GM19397 (cell line): ENCODE results near the gene TMEM184B.

ENCODE experiments used
- ATAC-seq: cut with Tn5 transposase; IDR thresholded peaks from one replicate; pipeline ENCODE4 v1.9.1; 2021; ENCODE audit warnings: mild to moderate bottlenecking, moderate library complexity; ENCODE audit not compliant: unreplicated experiment

The TMEM184B gene

DNA sequence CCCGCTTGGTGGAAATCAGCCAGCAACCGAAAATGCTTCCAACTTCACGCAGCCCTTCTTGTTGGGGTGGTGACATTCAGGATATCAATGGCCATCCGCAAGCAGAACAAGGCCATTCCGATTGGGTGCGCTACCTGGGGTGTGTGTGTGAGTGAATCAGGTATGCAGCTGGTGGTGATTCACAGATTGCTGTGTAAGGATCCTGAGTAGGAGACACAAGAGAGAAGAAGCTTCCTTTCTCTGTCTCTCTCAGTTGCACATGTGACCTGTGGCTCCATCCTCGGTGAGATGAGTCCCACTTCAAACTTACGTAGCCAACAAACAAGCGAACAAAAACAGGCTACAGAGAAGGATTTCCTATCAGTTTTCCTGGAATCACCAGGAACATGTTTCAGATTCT, 9.6 kb upstream of the TMEM184B start:
- ATAC-seq, result no peak

DNA sequence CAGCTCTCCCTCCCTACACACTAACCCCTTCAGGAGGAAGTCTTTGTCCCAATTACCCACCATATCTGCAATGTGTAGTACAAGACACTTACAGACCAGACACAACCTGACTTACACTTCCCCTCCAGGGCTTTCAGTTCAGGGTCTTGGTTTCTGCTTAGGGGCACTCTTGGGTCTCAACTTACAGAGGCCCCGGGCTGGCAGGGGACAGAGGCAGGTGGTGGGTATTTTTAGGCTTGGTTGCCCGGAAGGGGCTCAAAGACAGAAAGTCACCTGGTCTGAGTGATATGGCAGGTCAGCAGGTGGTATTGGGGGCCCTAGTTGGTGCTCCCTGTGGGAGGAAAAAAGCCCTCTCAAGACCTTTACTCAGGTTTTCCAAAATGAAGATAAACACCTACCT, 3.4 kb upstream of the TMEM184B start:
- no peak for ATAC-seq

DNA sequence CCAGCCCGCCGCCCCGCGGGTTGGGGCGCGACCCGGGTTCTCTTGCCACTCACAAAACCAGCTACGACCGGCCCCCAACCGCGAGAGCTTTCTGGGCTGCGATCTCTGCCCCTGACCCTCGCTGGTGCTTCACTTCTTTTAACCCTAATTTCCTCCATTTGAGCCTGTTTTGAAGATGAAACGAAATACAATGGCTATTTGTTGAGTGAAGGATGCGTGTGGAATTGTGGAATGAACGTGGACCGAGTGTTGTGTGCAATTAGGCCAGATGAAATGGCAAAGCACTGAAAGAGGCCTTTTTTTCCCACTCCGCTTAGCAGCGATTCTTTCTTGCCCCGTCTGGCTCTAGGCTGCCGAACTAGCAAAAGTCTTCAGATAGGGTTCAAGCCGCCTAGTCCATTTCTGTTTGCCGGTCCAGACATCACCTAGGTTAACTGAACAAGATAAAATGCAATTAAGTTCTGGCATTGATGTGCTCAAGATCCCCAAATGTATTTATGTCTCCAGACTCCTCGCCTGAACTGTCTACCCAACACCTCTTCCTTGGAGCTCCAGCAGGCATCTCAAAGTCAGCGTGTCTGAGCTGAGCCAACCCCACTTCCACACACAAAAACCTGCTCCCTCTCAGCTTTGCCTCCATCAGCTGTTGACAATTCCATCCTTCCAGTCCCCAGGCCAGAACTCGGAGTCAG, 471 bp upstream of the TMEM184B start:
- ATAC-seq, result no peak

DNA sequence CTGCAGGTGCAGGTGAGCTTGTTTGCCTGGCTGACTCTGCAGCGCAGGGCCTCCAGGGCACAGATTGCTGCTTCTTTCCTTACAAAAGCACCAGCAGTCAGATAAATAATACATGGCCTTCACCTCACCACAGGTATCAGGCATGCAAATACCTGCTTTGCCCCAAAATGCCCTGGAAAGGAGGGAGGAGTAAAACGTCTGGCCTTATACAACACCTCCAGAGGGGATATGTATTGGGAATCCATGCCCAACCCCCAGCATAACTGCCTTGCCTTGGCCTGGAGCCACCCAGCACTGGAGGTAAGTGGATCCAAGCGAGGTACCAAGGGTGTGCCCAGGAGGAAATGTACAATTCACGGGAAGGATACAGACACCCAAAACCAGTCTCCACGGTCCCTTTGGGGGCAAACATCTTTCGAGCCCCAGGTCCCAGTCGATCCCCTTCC, 860 bp downstream of the TMEM184B start:
- peak; percentile 3 for ATAC-seq

DNA sequence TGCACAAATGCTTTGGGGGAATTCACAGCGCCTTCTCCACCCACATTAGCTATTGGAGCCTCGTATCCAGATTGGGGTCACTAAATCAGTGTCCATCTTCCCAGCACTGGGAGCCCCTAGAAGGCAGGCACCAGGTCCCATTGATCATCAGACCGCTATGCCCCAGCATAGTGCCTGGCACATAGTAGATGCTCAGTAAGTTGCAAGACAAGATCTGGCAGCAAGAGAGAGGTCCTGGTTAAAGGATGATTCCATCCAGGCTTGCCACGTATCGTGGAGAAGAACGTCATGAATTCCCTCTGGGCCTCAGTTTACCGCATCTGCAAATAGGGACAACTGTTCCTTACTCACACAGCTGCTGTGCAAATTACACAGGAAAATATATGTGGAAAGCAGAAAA, 1.7 kb downstream of the TMEM184B start:
- ATAC-seq, result no peak

DNA sequence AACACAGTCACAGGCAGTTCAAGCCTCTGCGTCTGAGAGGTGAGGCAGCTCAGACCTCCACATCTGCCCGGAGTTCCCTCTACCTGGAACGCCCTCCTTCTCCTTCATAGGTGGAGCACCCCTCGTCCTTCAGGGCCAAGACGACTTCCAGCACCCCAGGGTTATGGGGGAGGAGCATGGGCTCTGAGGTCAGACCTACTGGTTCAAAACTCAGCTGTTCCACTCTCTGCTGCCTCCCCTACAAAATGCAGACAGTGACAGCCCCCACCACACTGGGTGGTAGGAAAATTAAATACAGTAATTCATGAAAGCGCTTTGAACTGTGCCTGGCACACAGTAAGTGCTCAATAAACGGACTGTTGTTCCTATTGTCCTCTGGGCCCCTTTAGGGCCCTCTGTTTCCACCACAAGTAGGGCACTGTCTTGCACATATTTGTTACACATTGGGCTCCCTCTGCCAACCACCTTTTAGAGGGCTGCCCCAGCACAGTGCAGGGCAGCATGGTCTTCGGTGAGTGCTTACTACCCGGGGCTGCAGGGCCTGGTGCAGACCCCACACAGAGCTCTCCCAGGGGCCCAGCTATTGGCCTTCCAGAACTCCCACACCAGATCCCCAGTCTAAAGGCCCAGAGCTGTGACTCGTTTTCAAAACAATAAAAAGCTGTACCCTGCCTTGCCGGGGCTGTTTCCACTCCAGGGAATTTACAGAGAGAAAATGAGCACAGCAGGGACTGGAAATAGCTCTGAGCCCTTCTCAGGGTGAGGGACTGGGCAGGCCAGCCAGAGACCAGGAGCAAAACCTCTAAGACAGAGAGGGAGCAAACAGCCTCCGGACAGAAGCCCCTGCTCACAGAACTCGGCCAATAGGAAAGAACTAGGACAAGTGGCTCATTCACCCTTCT, 2.5 kb downstream of the TMEM184B start:
- ATAC-seq, result no peak

DNA sequence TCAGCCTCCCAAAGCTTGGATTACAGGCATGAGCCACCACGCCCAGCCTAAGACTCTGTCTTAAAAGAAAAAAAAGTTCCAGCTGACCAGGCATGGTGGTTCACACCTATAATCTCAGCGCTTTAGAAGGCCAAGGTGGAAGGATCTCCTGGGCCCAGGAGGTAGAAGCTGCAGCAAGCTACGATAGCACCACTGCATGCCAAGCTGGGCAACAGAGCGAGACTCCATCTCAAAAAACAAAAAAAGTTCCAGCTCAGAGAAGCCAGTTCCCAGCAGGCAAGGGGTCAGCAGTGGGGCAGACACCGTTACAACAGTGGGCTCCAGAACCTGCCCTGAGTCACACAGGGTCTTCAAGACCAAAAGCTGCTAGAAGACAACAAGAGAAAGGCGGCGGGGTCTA, 3.3 kb downstream of the TMEM184B start:
- no peak for ATAC-seq

DNA sequence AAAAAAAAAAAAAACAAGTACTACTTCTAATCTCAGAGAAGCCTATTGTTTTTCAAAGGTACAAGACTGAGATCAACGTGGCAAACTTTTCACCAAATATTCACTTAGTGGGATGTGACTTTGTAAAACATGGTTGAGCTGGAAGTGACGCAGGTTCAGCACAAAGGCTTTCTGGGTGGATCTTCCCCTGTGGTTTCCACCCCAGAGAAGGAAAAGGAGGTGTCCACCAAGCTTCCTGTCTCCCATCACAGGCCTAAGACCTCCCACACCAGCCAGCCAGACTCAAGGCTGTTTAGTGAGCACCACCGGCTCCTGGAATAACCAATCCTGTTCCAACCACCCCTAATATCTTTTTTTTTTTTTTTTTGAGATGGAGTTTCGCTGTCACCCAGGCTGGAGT, 5.7 kb downstream of the TMEM184B start:
- ATAC-seq, result no peak

DNA sequence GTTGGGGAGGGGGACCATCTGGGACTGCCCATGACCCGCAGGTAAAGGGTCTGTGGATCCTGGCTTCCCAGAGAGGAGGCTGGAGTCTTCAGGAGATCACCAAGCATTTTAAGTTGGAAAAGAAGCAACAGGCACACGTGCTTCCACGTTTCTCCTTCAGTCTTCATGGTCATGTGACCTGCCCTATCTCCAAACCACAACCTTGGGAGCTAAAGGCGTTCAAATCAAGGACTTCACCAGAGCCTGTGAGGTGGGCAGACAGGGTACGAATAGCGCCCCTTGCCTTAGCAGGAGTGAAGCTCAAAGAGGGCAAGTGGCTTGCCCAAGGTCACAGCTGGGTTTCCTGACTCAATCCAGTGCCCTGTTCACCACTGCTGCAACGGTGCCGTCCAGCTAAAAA, 6.7 kb downstream of the TMEM184B start:
- no peak for ATAC-seq

DNA sequence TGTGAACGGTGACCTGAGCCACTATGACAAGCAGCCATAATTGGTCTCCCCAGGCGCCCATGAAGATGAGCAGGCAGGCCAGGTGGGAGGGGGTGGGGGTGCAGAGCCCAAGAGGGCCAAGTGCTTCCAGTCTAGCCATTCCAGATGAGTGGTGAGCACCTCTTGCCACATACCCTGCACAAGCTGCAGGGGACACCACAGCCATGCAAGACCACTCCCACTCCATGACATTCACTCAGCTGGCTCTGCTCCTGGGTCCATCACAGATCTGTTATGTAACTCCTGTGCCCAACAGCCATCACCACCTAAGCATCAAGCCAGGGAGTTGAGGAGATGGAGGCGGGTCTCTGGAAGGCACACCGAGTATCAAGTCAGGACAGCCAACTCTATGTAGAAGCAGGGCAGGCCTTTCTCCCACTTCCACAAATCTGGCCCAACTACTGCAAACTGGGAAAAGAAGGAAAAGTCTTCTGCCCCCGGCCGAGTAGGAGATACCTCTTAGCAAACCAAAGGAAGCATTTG, 8.4 kb downstream of the TMEM184B start:
- ATAC-seq, result no peak

DNA sequence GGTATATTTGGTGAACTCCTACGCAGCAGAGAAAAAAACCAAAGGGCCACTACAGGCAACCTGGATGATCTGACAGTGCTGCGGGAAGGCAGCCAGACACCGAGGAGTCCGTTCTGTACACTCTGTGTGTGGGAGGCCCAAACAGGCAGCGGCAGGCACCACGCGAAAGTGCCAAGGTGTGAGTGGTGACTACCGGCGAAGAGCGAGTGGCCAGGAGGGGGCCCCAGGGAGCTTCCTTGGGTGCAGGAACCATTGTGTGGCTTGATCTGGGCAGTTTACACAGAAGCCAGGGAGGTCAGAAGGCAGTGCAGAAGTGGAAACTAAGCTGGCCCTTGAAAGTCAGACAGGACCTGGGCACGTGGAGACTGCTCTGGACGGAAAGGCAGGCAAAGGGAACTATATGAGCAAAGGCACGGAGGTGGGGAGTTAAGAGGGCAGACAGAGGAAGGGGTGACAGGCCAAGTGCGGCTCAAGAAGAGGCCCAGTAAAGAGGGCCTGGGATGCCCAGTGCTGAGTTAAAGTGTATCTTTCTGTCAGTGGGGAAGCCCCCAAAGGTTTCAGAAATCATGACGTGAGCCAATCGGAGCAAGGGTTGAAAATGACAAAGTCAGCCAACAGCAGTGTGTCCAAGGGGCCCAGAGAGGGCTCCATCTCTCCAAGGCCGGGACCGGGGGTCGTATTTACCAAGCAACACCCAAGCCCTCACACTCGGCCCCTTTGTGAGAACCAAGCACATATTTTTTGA, 10.6 kb downstream of the TMEM184B start:
- no peak for ATAC-seq

DNA sequence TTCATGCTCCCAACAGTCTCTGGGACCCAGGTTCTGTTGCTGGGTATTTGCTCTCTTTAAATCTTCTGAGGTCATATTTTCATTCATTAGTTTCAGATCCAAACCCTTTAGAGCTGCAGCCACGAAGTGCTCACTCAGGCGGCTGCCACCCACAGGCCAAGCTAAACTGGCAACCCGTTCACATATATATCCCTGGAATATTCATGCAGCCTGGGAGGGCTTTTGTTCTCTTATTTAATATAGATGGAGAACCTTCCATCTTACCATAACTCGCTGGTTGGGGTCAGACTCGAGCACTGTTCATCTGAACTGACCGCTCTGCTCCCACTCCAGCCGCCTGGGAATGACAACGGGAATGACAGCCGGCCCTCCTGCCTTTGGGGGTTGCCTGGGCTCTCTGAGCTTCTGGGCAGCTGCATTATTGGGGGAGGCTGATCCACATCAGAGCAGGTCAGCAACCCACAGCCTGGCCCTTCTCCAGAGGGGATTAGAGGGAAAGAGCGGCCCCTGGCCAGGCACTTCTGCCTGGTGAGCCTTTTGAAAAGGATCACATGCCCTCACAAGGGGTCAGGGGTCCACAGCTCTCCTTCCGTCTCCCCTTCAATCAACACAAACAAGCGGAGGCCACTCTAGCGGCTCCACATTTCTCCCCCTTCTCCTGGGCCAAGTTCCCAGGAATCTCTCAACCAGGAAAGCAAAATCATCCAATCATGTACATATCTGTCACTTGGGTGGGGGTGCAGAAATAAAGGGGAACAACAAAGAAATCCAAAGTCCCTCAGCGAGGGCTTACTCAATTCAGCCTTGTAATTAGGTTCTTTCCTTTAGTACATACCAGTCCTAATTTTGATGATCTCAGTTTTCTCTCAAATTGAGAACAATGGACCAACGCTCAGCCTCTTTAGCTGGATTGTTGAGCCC, 11.8 kb downstream of the TMEM184B start:
- ATAC-seq, result no peak

DNA sequence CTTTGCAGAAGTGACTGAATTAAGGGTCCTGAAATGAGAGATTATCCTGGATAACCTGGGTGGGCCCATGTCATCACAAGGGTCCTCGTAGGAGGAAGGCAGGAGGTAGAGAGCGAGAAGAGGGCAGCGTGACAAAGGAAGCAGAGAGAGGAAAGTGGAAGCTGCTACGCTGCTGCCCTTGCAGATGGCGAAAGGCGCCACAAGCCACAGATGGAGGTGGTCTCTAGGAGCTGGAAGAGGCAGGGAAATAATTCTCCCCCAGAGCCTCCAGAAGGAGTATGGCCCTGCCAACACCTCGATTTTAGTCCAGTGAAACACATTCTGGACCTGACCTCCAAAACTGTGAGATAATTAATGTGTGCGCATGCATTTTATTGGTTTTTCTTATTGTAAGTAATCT, 13.4 kb downstream of the TMEM184B start:
- no peak for ATAC-seq

DNA sequence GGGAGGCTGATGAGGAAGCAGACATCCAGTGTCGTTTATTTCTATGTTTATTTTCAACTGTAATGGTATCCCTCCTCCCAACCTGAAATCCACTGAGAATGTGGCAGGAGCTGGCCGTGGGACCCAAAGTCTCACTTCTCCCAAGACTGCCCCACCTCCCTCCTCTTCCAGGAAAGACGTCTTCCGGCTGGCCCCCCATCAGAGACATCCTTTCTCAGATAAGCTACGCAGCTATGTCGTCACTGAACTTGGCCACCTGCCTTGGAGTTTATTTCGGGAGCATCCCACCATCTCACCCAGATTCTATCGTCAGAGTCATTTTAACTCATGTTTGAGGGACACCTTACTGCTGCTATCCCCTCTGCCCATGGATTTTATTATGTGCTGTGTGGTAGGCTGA, 13.9 kb downstream of the TMEM184B start:
- no peak for ATAC-seq

DNA sequence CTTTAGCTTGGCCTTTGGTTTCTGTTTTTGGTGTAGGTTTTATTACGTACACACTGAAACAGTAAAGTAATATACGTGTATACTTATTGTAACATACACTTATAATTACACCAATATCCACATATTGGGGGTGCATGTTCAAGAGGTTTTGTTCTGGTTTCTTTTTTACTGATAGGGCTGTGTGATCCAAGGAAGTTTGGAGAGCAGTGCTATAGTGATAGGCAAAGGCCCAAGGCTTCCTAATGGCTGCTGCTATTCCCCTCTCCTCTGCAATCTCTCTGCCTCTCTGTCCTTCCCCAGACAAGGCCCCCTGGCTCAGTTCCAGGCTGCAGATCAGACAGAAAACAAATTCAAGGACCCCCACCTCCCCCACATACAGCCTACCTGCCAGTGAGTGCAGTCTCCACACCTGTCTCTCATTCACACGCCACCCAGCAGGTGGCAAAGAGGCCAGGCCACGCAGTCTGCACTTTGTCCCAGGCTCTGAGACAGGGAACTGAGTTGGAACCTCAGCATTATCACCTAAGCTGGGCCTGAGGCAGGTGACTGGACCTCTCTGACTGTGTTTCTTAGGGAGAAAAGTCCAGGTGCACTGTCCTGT, 15.1 kb downstream of the TMEM184B start:
- ATAC-seq, result no peak

DNA sequence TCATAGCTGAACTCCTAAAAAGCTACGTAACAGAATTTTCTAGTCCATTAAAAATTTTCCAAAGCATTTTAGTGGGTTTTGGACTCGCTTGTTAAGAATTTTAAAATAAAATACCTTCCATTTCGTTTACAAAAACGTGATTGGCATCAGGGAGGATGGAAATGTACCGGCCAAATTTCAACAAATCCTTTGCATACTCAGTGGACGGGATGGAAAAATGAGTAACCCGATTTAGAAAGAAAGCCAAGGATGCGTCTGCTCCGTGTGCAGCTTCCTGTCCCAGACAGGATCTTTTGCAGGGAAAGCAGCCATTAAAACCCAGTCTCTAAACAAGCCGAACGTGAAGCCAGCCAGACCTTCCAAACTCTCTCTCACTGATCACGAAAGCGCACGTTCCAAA, 15.6 kb downstream of the TMEM184B start:
- no peak for ATAC-seq

DNA sequence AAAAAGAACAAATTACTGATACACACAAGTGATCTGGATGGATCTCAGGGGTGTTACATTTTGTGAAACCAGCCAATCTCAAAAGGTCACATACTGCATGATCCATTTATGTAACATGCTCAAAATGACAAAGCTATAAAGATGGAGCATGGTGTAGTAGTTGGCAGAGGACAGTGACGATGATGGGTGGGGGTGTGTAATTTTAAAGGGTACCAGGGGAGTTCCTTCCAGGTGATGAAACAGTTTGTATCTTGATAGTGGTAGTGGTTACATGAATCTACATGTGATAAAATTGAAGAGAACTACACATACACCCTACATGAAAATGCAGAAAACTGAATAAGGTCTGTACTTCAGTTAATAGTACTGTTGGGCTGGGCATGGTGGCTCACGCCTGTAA, 17.1 kb downstream of the TMEM184B start:
- ATAC-seq, result no peak

DNA sequence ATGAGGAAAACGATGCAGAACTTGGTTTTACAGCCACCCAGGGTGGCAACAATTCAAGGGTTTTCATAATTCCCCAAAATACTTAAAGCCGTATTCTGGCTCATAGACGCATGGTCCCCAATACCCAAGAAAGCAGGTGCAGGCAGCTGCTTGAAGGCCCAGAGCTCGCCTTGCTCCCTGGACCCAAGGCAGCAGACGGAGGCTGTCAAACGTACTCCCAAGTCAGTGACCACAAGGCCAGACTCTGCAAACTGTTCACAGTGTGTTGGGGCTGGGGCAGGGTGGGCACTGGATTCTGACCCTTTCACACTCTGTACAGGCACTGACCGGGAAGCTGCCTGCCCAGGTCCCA, 21.5 kb downstream of the TMEM184B start:
- no peak for ATAC-seq

DNA sequence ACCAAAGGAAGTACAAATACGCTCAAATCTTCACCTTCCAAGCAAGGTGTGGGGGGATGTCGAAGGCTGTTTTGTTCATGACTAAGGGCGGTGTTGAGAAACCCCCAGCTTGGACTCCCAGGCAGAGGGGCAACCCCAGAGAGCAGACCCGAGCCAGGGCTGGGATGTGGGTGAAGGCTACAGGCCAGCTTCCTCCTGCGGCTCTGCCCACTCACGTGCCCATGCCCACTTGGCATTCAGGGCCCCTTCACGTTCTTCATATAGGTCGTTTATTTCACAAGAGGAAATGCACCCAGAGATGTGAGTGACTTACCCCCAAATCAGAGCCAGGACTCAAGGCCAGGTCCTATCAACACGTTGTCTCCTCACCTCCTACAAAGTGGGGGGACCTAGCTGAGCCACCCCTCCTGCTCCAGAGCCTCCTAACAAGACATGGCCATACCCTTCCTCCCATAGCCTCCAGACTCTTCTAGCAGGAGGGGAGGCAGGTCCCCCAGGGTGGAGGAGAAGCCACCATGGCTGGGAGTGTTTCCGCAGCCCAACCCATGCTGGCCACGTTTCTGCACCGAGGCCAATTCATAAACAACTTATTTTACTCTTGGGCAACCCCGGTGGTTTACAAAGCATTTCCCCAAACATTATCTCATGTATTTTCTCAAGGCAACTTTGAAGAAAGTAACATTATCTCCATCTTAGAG, 22.0 kb downstream of the TMEM184B start:
- ATAC-seq, result no peak
